ENCODE results near the gene AFF2.

The AFF2 gene

DNA sequence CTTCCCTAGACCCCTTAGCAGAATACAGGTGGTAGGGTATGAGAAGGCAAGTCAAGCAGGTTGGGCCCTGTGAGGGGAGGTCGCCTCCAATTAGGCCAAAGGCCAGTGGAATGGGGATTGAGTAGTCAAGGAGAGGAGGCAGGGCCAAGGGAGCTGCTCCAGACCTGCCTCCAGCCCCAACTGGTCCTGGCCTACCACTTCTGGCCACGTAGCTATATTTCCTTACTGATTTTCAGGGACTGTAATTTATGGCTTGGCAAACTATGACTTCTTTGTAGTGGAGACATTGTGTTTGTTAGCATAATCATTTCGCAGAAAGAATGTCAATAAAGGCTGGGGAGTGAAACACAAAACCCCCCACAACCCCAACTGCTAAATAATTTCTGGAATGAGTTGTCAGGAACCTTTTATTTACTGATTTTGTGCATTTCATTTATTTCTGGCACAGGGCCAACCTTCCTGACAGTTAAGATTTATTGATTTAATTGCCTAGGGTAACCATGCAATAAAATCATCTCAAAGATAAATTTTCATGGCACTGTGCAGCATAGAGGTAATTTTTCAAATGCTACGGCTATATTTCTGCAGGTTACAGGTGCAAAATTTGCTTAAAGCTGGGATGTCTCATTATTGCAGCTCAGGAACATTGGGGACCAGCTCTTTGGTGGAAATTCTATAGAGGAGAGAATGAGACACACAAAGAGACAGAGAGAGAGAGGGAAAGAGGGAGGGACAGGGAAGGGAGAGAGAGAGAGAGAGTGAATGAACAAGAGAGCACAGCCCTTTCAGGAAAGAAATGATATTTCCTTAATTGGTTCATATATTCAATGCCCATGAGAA lies 509.8 kb downstream of the AFF2 start:
- no peak for DNase-seq (ENCODE audit: low read depth)

DNA sequence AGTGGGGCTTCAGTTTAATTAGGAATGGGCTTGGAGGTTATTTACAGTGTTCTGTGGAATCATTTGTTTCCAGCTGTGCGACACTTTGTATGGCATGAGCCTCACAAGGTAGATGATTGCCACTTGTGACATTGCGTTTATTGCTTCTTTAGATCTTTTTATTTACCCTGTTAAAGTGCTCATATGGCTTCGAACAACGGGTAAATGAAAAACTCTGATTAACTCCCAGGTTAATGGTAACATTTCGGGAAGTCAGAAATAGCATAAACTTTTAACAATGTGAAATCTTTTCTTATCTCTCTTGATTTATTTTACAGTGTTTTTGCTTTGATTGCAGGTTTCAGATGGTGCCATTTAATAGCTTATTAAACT lies 510.4 kb downstream of the AFF2 start:
- DNase-seq (ENCODE audit: low read depth) = no peak

GRCh38 chrX:149013081-149013480 lies 512.7 kb downstream of the AFF2 start:
- DNase-seq (ENCODE audit: low read depth) = no peak

DNA sequence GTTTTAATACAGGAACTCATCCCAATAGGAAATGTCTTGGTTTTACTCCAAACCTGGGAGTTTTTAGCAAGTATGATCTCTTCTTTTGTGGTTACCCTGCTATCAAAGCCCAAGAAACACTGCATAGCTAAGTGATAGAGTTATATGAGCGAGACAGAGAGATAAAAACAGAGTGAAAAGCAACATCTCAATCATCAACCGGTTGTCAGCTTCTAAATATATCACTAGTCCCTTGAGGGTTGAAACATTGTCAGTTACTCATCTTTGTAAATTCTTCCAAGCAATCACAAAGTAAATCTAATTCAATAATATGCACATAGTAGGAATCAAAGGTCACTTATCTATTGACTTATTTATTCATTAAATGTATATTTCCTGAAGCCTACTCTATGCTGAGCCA lies 520.7 kb downstream of the AFF2 start:
- no peak for DNase-seq (ENCODE audit: low read depth)

DNA sequence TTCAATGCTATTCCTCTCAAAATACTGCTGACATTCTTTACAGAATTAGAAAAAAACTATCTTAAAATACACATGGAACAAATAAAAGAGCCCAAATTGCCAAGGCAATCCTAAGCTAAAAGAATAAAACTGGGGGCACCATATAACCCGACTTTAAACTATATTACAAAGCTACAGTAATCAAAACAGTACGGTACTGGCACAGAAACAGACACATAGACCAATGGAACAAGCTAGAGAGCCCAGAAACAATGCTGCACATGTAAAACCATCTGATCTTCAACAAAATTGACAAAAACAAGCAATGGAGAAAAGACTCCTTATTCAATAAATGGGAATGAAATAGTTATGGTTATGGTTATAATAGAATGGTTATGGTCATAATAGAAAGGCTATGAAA lies 522.1 kb downstream of the AFF2 start:
- no peak for DNase-seq (ENCODE audit: low read depth)

GRCh38 chrX:149032449-149032848 lies 532.0 kb downstream of the AFF2 start:
- no peak for DNase-seq (ENCODE audit: low read depth)

GRCh38 chrX:149036086-149036485 lies 535.7 kb downstream of the AFF2 start:
- no peak for DNase-seq (ENCODE audit: low read depth)

DNA sequence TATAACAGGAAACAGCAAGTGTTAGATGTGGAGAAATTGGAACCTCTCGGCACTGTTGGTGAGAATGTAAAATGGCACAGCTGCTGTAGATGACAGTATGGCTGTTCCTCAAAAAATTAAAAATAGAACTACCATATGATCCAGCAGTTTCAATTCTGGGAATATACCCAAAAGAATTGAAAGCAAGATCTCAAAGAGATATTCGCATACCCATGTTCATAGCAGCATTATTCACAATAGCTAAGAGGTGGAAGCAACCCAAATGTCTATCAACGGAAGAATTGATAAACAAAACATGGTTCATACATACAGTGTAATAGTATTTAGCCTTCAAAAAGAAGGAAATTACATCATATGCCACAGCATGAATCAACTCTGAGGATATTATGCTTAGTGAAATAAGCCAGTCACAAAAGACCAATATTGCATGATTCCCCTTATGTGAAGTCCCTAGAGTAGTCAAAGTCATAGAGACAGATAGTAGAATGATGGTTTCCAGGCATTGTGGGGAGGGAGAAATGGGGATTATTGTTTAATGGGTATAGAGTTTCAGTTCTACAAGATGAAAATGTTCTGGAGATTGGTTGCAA lies 537.0 kb downstream of the AFF2 start:
- no peak for DNase-seq (ENCODE audit: low read depth)

DNA sequence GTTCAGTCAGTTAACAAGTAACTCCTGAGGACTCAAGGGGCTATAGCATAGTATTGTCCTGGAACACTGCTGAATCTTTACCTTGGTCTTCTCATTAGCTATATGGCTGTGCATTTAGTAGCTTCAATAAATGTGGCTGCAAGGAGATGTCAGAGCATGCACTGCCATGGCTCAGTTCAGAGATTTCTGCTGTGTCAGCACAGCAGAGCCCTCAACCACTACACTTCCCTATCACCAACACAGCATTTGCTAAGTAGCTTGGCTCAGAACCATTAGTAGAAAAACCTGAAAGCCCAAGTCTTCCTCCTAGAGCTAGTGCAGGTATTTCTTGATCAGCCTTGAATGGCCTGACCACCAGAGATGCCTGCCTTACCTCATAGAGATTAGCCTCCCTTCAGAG lies 538.6 kb downstream of the AFF2 start:
- DNase-seq (ENCODE audit: low read depth) = no peak

GRCh38 chrX:149040873-149041535 lies 540.6 kb downstream of the AFF2 start:
- DNase-seq (ENCODE audit: low read depth) = no peak

- DNase-seq (ENCODE audit: low read depth) = no peak
These were observed 543.0 kb downstream of the AFF2 start for GRCh38 chrX:149043401-149043800.

- DNase-seq (ENCODE audit: low read depth) = no peak
These were observed 544.1 kb downstream of the AFF2 start for GRCh38 chrX:149044471-149044870.

DNA sequence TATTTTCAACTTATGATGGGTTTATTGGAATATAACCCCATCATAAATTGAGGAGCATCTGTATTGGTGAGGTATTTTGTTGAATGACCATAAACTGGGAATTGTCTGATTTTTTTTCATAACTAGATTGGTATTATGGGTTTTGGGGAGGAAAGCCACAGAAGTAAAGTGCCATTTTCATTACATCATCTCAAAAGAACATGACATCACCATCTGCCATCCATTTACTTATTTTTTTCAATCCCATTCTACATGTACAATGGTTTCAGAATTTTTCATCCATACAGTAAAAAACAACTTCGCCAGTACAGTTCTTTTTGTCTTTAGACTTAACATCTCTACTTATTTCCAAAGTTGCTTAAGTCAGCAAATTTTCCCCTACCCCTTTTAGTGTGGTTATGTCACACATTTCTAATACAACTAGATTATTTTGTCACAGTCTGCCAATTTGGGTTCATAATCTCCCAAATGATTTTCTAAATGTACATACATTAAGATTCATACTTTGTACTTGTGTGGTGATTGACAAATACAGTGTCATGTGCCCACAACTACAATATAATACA lies 545.3 kb downstream of the AFF2 start:
- DNase-seq (ENCODE audit: low read depth) = no peak

Measured in stimulated activated CD4-positive, alpha-beta T cell treated with anti-CD3 and anti-CD28 coated beads, Interleukin-2, amount 100 ng/mL, for 4 hours (primary cell).